A204.1 (cell line): ENCODE measurements around the gene IER3IP1.
"Not testable (repeated sequence)": the region's sequence is repeated elsewhere in the genome, so short reads cannot be mapped to it uniquely, and the experiment has no call there.

ENCODE experiments used
- FAIRE-seq: peaks from 2 replicates; lab custom pipeline; 2012; peaks lifted over from hg19 to GRCh38; lab: Jason Lieb, UNC

Gene IER3IP1

GRCh38 chr18:47158404-47158803, 17.8 kb downstream of the IER3IP1 start:
- FAIRE-seq, result not testable (repeated sequence)

- no peak for FAIRE-seq
These were observed 24.7 kb downstream of the IER3IP1 start for GRCh38 chr18:47151439-47151838.

- no peak for FAIRE-seq
These were observed 25.3 kb downstream of the IER3IP1 start for GRCh38 chr18:47150824-47151366.

- no peak for FAIRE-seq
These were observed 25.9 kb downstream of the IER3IP1 start, which contains the start of gene HDHD2 for GRCh38 chr18:47150029-47150823. TSS of gene HDHD2 (minus strand) at chr18:47150500. CDS start at chr18:47136439, 14,061 bp downstream.

GRCh38 chr18:47149457-47150028, 26.6 kb downstream of the IER3IP1 start:
- FAIRE-seq, result no peak

GRCh38 chr18:47146206-47146605, 30.0 kb downstream of the IER3IP1 start:
- no peak for FAIRE-seq

- no peak for FAIRE-seq
These were observed 32.2 kb downstream of the IER3IP1 start for GRCh38 chr18:47143899-47144485.

- no peak for FAIRE-seq
These were observed 33.0 kb downstream of the IER3IP1 start for GRCh38 chr18:47143153-47143552.

GRCh38 chr18:47141289-47141688, 34.9 kb downstream of the IER3IP1 start:
- FAIRE-seq, result no peak

- FAIRE-seq, result no peak
These were observed 55.0 kb downstream of the IER3IP1 start for GRCh38 chr18:47121146-47121545.

- FAIRE-seq, result no peak
These were observed 55.7 kb downstream of the IER3IP1 start for GRCh38 chr18:47120428-47120827.

GRCh38 chr18:47118981-47119380, 57.2 kb downstream of the IER3IP1 start:
- FAIRE-seq, result no peak

GRCh38 chr18:47115205-47115604, 61.0 kb downstream of the IER3IP1 start:
- FAIRE-seq, result no peak

GRCh38 chr18:47113796-47114540, 62.2 kb downstream of the IER3IP1 start:
- FAIRE-seq, result no peak

- no peak for FAIRE-seq
These were observed 65.5 kb downstream of the IER3IP1 start for GRCh38 chr18:47110492-47111274.

- no peak for FAIRE-seq
These were observed 66.4 kb downstream of the IER3IP1 start for GRCh38 chr18:47109720-47110119.

- no peak for FAIRE-seq
These were observed 67.2 kb downstream of the IER3IP1 start for GRCh38 chr18:47108998-47109405.

- FAIRE-seq, result no peak
These were observed 67.8 kb downstream of the IER3IP1 start for GRCh38 chr18:47108373-47108772.
